Measurements from ENCODE around the gene TRIM8.
A peak's percentile ranks its signal among the peaks of the same experiment; 100 is the strongest.

Gene TRIM8

GRCh38 chr10:102642736-102643335 is 1.4 kb upstream of the TRIM8 start:
- TF ChIP-seq, protein P1, sequence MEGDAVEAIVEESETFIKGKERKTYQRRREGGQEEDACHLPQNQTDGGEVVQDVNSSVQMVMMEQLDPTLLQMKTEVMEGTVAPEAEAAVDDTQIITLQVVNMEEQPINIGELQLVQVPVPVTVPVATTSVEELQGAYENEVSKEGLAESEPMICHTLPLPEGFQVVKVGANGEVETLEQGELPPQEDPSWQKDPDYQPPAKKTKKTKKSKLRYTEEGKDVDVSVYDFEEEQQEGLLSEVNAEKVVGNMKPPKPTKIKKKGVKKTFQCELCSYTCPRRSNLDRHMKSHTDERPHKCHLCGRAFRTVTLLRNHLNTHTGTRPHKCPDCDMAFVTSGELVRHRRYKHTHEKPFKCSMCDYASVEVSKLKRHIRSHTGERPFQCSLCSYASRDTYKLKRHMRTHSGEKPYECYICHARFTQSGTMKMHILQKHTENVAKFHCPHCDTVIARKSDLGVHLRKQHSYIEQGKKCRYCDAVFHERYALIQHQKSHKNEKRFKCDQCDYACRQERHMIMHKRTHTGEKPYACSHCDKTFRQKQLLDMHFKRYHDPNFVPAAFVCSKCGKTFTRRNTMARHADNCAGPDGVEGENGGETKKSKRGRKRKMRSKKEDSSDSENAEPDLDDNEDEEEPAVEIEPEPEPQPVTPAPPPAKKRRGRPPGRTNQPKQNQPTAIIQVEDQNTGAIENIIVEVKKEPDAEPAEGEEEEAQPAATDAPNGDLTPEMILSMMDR (IDR thresholded peaks at IDR 0.05; ENCODE audit: insufficient read depth, missing control alignments) = no peak
- DNase-seq (ENCODE audit: insufficient read length, low spot score) (no peak), FAIRE-seq (no peak)

DNA sequence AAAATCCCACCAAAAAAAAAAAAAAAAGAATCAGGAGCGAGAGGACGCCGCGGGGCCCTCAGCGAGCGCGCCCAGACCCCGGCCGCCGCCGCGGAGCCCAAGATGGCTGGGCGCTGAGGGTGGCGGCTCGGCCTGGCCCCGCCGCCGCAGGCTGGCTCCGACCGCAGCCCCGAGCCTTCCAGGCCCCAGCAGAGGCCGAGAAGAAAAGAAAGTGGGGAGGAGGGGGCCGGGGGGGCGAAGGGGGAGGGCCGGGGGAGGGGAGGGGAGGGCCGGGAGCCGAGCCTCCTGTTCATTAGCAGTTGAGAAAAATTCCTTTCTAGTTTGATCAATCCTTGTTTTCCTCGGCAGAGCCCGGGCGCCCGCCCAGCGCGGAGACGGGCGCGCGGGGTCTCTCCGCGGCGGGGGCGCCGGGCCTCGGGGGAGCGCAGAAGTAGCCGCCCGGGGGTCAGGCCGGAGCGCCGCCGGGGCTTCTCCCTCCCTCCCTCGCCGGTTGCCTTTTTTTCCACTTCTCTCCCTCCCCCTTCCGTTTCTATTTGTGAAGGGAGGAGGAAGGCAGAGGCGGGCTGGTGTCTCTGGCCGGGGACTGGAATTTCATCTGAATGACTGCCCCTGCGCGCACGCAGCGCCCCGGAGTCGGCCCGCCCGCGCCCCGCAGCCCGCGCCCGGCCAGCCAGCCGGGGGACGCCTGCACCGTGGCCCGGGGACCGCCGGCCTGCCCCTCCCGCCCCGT is 778 bp upstream of the TRIM8 start:
- FAIRE-seq = no peak
- TF ChIP-seq, protein P1 (IDR thresholded peaks at IDR 0.05; ENCODE audit: insufficient read depth, missing control alignments) = no peak
- no peak for DNase-seq (ENCODE audit: insufficient read length, low spot score)

- FAIRE-seq = no peak
- TF ChIP-seq, protein P1 (IDR thresholded peaks at IDR 0.05; ENCODE audit: insufficient read depth, missing control alignments) = peak; percentile 57
- DNase-seq (ENCODE audit: insufficient read length, low spot score) = no peak
Observed at GRCh38 chr10:102644646-102645387, 538 bp downstream of the TRIM8 start.

DNA sequence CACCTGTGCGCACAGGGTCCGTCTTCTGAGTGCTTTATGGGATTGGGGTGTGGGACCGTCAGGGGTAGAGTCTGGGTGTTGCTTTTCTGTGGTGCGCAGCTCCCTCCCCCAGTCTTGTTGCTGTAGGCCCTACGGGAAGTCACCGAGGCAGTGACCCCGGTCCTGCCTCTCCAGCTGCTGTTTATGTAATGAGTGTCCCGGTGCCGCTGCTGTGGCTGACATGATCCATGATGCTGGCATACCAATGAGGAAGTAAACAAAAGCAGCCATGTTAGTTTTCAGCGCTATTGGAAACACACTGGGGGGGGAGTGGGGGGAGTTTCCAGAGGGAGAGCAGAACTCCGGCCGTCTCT is 1.1 kb downstream of the TRIM8 start:
- DNase-seq (ENCODE audit: insufficient read length, low spot score) = no peak
- TF ChIP-seq, protein P1 (IDR thresholded peaks at IDR 0.05; ENCODE audit: insufficient read depth, missing control alignments) = no peak
- no peak for FAIRE-seq

DNA sequence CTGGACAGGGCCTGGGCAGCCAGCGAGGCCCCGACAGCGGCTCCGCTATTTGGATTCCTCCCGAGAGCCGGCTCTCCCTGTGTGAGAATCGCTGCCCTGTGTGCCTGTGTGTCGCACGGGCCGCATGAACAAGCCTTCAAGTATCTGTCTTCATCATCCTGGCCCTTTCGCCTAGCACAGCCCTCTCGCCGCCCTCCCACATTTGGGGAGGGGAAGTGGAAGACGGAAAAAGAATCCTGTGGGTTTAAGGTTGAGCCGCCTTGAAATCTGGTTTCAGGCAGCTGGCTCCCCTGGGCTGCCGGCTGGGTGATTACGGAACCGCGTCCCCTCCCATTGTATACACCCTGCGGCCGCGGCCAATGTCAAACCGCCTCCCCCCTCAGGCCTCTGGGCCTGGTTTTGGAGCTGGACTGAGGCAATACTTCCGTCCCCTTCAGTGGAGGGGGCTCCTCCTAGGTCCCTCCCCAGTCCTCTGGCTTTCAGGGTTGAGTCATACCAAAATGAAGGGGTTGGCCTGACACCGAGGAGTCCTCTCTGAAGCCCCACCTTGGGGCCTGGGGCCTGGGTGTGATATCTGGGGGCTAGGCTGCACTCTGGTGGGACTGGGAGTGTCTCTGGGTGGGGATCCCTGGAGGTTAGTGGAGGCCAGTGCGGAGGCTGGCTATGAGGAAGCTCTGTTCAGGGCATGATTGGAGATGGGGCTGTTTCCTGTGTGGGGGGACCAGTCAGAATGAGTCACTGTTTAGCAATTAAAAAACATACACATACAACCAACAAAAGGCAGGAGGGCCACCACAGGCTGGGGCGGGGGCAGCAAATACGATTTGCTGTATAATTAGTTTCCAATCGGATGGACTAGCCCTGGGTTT is 1.7 kb downstream of the TRIM8 start:
- FAIRE-seq (no peak), DNase-seq (ENCODE audit: insufficient read length, low spot score) (no peak)
- TF ChIP-seq, protein P1 (IDR thresholded peaks at IDR 0.05; ENCODE audit: insufficient read depth, missing control alignments) = no peak

GRCh38 chr10:102646610-102647442 is 2.5 kb downstream of the TRIM8 start:
- DNase-seq (ENCODE audit: insufficient read length, low spot score) (no peak), FAIRE-seq (no peak)
- TF ChIP-seq, protein P1 (IDR thresholded peaks at IDR 0.05; ENCODE audit: insufficient read depth, missing control alignments) = no peak
